Activated T-helper 9 cell treated with anti-CD3 and anti-CD28 coated beads, Interleukin-2, amount 50 U/mL, for 16 hours (primary cell): Measurements from ENCODE around the gene CHST3.

Experiments used
- DNase-seq: peaks from one replicate; pipeline ENCODE4 v3.0.0-alpha.2; 2020; ENCODE audit warnings: low read depth

Gene CHST3

GRCh38 chr10:72010234-72010973, 46.2 kb downstream of the CHST3 start:
- no peak for DNase-seq

GRCh38 chr10:72011016-72011415, 46.8 kb downstream of the CHST3 start:
- no peak for DNase-seq

- DNase-seq: no peak
These were observed 47.3 kb downstream of the CHST3 start for GRCh38 chr10:72011468-72011867.

- no peak for DNase-seq
These were observed 47.8 kb downstream of the CHST3 start for GRCh38 chr10:72011976-72012512.

GRCh38 chr10:72012796-72013195, 48.6 kb downstream of the CHST3 start:
- DNase-seq: no peak

- no peak for DNase-seq
These were observed 49.2 kb downstream of the CHST3 start for GRCh38 chr10:72013202-72013945.

GRCh38 chr10:72014197-72014596, 50.0 kb downstream of the CHST3 start:
- DNase-seq: no peak

- no peak for DNase-seq
These were observed 50.7 kb downstream of the CHST3 start for GRCh38 chr10:72014785-72015480.

- no peak for DNase-seq
These were observed 51.6 kb downstream of the CHST3 start for GRCh38 chr10:72015841-72016240.

GRCh38 chr10:72016608-72017300, 52.6 kb downstream of the CHST3 start:
- DNase-seq: no peak

- DNase-seq: no peak
These were observed 55.1 kb downstream of the CHST3 start for GRCh38 chr10:72019085-72019876.

GRCh38 chr10:72020914-72021809, 57.0 kb downstream of the CHST3 start:
- no peak for DNase-seq

- no peak for DNase-seq
These were observed 58.0 kb downstream of the CHST3 start for GRCh38 chr10:72022228-72022627.

GRCh38 chr10:72024596-72024995, 60.4 kb downstream of the CHST3 start:
- no peak for DNase-seq

- DNase-seq: no peak
These were observed 61.2 kb downstream of the CHST3 start for GRCh38 chr10:72025400-72025799.

- no peak for DNase-seq
These were observed 61.6 kb downstream of the CHST3 start for GRCh38 chr10:72025832-72026231.

- no peak for DNase-seq
These were observed 62.3 kb downstream of the CHST3 start for GRCh38 chr10:72026278-72027111.

- no peak for DNase-seq
These were observed 63.3 kb downstream of the CHST3 start for GRCh38 chr10:72027498-72027897.

- no peak for DNase-seq
These were observed 65.2 kb downstream of the CHST3 start for GRCh38 chr10:72029414-72029813.
